ENCODE measurements around the gene NRG4. TPM values are rescaled to one million over a fixed set of nuclear protein-coding genes. Genes with fewer than 3 reads are reported as not detected.

NRG4 gene
- total and polyA plus RNA-seq, 4 donors: 7.3 to 9.2 (median 8.4) TPM

Small RNAs within 50 kb of the gene (small RNA-seq; reads per million reads assigned to genes)
- gene RN7SL510P (ENCODE audit: low replicate concordance): not detected

Other genes starting within 250 kb of the NRG4 start
- 10 to 100 TPM; 46.6 to 60.5 TPM for gene UBE2Q2, start 169.0 kb downstream of the NRG4 start, total RNA-seq
- gene UBE2Q2, start 169.0 kb downstream of the NRG4 start, polyA plus RNA-seq (ENCODE audit: insufficient read length in 2 of 2): 10 to 100 TPM; 55.6 to 56.7 TPM
- 10 to 100 TPM; 21.4 to 25.5 TPM for gene FBXO22, start 108.5 kb downstream of the NRG4 start, total RNA-seq
- 10 to 100 TPM; 31.6 to 43.7 TPM for gene FBXO22, start 108.5 kb downstream of the NRG4 start, polyA plus RNA-seq (ENCODE audit: insufficient read length in 2 of 2)
- 1 to 10 TPM; 3.4 to 4.9 TPM for gene TMEM266, start 47.6 kb upstream of the NRG4 start, total RNA-seq
- gene TMEM266, start 47.6 kb upstream of the NRG4 start, polyA plus RNA-seq (ENCODE audit: insufficient read length in 2 of 2): 10 to 100 TPM; 10.9 to 13.3 TPM

Measured in spinal cord (tissue), 4 donors.